HG02763 (cell line): Measurements from ENCODE around the gene CCDC141.
A peak's percentile ranks its signal among the peaks of the same experiment; 100 is the strongest.

Source experiments
- ATAC-seq: cut with Tn5 transposase; IDR thresholded peaks from one replicate; pipeline ENCODE4 v1.9.1; 2021; ENCODE audit warnings: mild to moderate bottlenecking, moderate library complexity; ENCODE audit not compliant: unreplicated experiment

The CCDC141 gene

GRCh38 chr2:178978667-178979066 lies 71.3 kb downstream of the CCDC141 start:
- ATAC-seq, result no peak

GRCh38 chr2:178976351-178976750 lies 73.6 kb downstream of the CCDC141 start:
- no peak for ATAC-seq

GRCh38 chr2:178962805-178963433 lies 87.0 kb downstream of the CCDC141 start:
- ATAC-seq, result no peak

- ATAC-seq, result no peak
These were observed 87.8 kb downstream of the CCDC141 start for GRCh38 chr2:178962152-178962551.

GRCh38 chr2:178954049-178954448 lies 95.9 kb downstream of the CCDC141 start:
- no peak for ATAC-seq

GRCh38 chr2:178951266-178952006 lies 98.5 kb downstream of the CCDC141 start:
- ATAC-seq, result no peak

- no peak for ATAC-seq
These were observed 100.4 kb downstream of the CCDC141 start for GRCh38 chr2:178949584-178949983.

- no peak for ATAC-seq
These were observed 100.8 kb downstream of the CCDC141 start for GRCh38 chr2:178949151-178949550.

- ATAC-seq, result no peak
These were observed 102.9 kb downstream of the CCDC141 start for GRCh38 chr2:178947006-178947405.

GRCh38 chr2:178946494-178946893 lies 103.4 kb downstream of the CCDC141 start:
- no peak for ATAC-seq

GRCh38 chr2:178943745-178944144 lies 106.2 kb downstream of the CCDC141 start:
- ATAC-seq, result no peak

- ATAC-seq, result no peak
These were observed 115.4 kb downstream of the CCDC141 start for GRCh38 chr2:178934571-178934970.

GRCh38 chr2:178933493-178933892 lies 116.4 kb downstream of the CCDC141 start:
- ATAC-seq, result no peak

- peak; percentile 63 for ATAC-seq
These were observed 121.9 kb downstream of the CCDC141 start for GRCh38 chr2:178928077-178928476.

- ATAC-seq, result peak; percentile 48
These were observed 122.8 kb downstream of the CCDC141 start for GRCh38 chr2:178927173-178927572.

GRCh38 chr2:178924817-178925216 lies 125.1 kb downstream of the CCDC141 start:
- ATAC-seq, result no peak

GRCh38 chr2:178923546-178923945 lies 126.4 kb downstream of the CCDC141 start:
- ATAC-seq, result no peak

GRCh38 chr2:178920916-178921513 lies 128.9 kb downstream of the CCDC141 start:
- no peak for ATAC-seq

- no peak for ATAC-seq
These were observed 132.4 kb downstream of the CCDC141 start for GRCh38 chr2:178917555-178917954.

GRCh38 chr2:178915423-178916173 lies 134.3 kb downstream of the CCDC141 start:
- no peak for ATAC-seq

- ATAC-seq, result peak; percentile 76
These were observed 135.6 kb downstream of the CCDC141 start for GRCh38 chr2:178914259-178914849.
